ENCODE measurements around the gene ZNF768.

ZNF768 gene

GRCh38 chr16:30526137-30526822, at the start of gene ZNF768:
Gene ZNF768 (minus strand): TSS chr16:30526566. CDS start chr16:30526413, 153 bp downstream.
- DNase-seq: peak; percentile 42

GRCh38 chr16:30574678-30575077, 48.3 kb upstream of the ZNF768 start:
- DNase-seq: no peak

GRCh38 chr16:30571445-30572322, 45.3 kb upstream of the ZNF768 start, which contains the start of gene ZNF688:
Gene ZNF688 (minus strand): TSS chr16:30571714. CDS start chr16:30571629, 85 bp downstream.
- peak; percentile 94 for DNase-seq

- DNase-seq: no peak
These were observed 44.5 kb upstream of the ZNF768 start for GRCh38 chr16:30570636-30571444.

GRCh38 chr16:30569746-30570635, 43.6 kb upstream of the ZNF768 start:
- no peak for DNase-seq

GRCh38 chr16:30569281-30569680, 42.9 kb upstream of the ZNF768 start:
- DNase-seq: no peak

GRCh38 chr16:30567991-30568638, 41.7 kb upstream of the ZNF768 start:
- DNase-seq: peak; percentile 59

- peak; percentile 81 for DNase-seq
These were observed 41.0 kb upstream of the ZNF768 start for GRCh38 chr16:30567160-30567990.

- DNase-seq: no peak
These were observed 40.2 kb upstream of the ZNF768 start for GRCh38 chr16:30566531-30566930.

GRCh38 chr16:30565984-30566383, 39.6 kb upstream of the ZNF768 start:
- DNase-seq: no peak

- no peak for DNase-seq
These were observed 39.2 kb upstream of the ZNF768 start for GRCh38 chr16:30565526-30565925.

GRCh38 chr16:30562021-30562420, 35.7 kb upstream of the ZNF768 start:
- no peak for DNase-seq

GRCh38 chr16:30561089-30561816, 34.9 kb upstream of the ZNF768 start:
- peak; percentile 24 for DNase-seq

GRCh38 chr16:30559690-30560089, 33.3 kb upstream of the ZNF768 start:
- no peak for DNase-seq

- DNase-seq: no peak
These were observed 32.5 kb upstream of the ZNF768 start for GRCh38 chr16:30558789-30559377.

- peak; percentile 98 for DNase-seq
These were observed 31.8 kb upstream of the ZNF768 start, which contains the start of gene ZNF764 for GRCh38 chr16:30557957-30558788. Gene ZNF764 (minus strand): TSS chr16:30558374. CDS start chr16:30558182, 192 bp downstream.

- no peak for DNase-seq
These were observed 31.3 kb upstream of the ZNF768 start for GRCh38 chr16:30557707-30557956.

- no peak for DNase-seq
These were observed 29.7 kb upstream of the ZNF768 start for GRCh38 chr16:30556125-30556473.
